Measurements from ENCODE around the gene CADPS. TPM values are rescaled to one million over a fixed set of nuclear protein-coding genes. Genes with fewer than 3 reads are reported as not detected.

CADPS gene
- total RNA-seq, 1 experiment from 2014 or later = not detected

GRCh38 chr3:62818347-62818746, 56.9 kb downstream of the CADPS start:
- in situ Hi-C loops (cut with HindIII; ENCODE audit: low sequenced_read_pairs) = no loop called here
- DNase-seq (ENCODE audit: low spot score) = no peak

- in situ Hi-C loops (cut with HindIII; ENCODE audit: low sequenced_read_pairs) = no loop called here
- no peak for DNase-seq (ENCODE audit: low spot score)
These were observed 57.5 kb downstream of the CADPS start for GRCh38 chr3:62817678-62818077.

DNA sequence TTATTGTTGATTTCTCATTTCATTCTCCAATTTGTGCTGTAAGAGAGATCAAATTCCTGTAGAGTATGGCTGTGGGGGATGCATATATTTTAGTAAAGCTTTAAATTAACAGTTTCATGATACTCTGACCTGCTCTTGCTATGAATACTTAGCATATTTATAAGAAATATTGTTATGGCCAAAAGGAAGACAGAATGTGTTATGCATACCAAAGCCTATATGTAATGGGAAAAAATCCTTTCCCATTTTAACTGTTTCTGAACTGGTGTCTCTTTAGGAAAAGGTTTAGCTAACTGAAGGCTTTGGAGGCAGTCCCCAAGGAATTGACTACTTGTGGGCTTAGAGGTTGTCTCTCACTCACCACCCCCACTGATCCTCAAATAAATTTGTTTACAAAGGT, 59.2 kb downstream of the CADPS start:
- in situ Hi-C loops (cut with HindIII; ENCODE audit: low sequenced_read_pairs) = no loop called here
- no peak for DNase-seq (ENCODE audit: low spot score)

GRCh38 chr3:62812631-62813030, 62.6 kb downstream of the CADPS start:
- in situ Hi-C loops (cut with HindIII; ENCODE audit: low sequenced_read_pairs) = no loop called here

GRCh38 chr3:62811119-62811518, 64.1 kb downstream of the CADPS start:
- in situ Hi-C loops (cut with HindIII; ENCODE audit: low sequenced_read_pairs) = no loop called here
- DNase-seq (ENCODE audit: low spot score) = no peak

More at GRCh38 chr3:62812631-62813030, 62.6 kb downstream of the CADPS start:
- no peak for DNase-seq (ENCODE audit: low spot score)

DNA sequence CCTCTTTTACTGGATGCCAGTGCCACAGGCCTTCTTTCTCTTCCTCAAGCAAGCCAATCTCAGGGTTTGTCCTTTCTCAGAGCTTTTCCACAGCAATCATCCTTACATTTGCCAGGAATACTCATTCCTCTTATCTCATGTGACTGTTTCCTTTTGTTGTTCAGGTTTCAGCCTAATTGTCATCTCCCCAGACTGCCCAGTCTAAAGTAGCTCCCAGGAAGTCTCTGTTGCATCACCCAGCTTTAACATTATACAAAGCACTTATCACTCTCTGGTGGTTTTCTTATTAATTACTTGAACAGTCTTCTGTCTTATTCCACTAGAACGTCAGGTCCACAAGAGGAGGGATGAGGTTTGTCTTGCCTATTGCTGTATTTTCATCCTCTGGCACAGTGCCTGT, 65.8 kb downstream of the CADPS start:
- no peak for DNase-seq (ENCODE audit: low spot score)
- in situ Hi-C loops (cut with HindIII; ENCODE audit: low sequenced_read_pairs) = no loop called here

DNA sequence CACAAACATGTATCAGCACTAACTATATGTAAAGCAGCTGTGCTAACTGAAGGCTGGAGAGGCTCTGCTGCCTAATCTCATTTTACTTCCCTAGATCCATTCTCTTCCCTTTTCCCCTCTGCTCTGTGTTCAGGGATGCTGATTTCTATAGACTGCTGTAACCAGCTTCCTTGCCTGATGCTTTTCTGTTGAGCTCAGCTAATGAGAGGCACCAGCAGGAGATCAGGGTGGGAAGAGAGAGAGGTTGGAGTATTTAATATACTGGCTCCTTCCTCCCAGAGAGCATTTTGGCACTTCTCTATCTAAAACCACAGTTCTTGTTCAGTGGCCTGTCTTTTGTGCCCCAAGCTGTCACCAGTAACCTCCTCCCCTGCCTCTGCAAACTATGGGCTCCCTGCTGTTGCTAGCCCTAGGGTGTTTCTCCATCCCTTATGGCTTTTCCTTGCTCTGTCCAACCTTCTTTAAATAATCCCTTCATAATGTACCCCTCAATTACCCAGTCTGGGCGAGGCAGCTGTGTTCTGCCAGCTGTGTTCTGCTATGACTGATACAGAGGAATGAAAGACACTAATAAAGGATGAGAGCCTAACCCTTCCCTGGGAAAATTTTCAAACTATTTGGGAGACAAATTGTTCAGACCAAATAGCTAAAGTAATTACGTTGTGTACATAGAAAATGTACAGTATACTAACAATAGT, 69.5 kb downstream of the CADPS start:
- in situ Hi-C loops (cut with HindIII; ENCODE audit: low sequenced_read_pairs) = no loop called here
- DNase-seq (ENCODE audit: low spot score) = no peak

- DNase-seq (ENCODE audit: low spot score) = no peak
- in situ Hi-C loops (cut with HindIII; ENCODE audit: low sequenced_read_pairs) = no loop called here
These were observed 70.1 kb downstream of the CADPS start for GRCh38 chr3:62805106-62805505.

- no peak for DNase-seq (ENCODE audit: low spot score)
- in situ Hi-C loops (cut with HindIII; ENCODE audit: low sequenced_read_pairs) = no loop called here
These were observed 71.9 kb downstream of the CADPS start for GRCh38 chr3:62803276-62803675.

DNA sequence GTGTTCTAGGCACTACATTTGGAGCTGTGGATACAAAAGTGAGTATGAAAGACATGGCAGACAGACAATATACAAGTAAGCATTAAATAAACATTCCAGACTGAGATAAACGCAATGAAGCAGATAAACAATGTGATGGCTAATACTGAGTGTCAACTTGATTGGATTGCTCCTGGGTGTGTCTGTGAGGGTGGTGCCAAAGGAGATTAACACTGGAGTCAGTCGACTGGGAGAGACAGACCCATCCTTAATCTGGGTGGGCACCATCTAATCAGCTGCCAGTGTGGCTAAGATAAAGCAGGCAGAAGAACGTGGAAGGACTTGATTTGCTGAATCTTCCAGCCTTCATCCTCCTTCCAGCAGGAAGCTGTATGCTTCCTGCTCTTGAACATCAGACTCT, 77.2 kb downstream of the CADPS start:
- no peak for DNase-seq (ENCODE audit: low spot score)
- in situ Hi-C loops (cut with HindIII; ENCODE audit: low sequenced_read_pairs) = no loop called here

- in situ Hi-C loops (cut with HindIII; ENCODE audit: low sequenced_read_pairs) = no loop called here
- DNase-seq (ENCODE audit: low spot score) = no peak
These were observed 78.1 kb downstream of the CADPS start for GRCh38 chr3:62797132-62797531.

DNA sequence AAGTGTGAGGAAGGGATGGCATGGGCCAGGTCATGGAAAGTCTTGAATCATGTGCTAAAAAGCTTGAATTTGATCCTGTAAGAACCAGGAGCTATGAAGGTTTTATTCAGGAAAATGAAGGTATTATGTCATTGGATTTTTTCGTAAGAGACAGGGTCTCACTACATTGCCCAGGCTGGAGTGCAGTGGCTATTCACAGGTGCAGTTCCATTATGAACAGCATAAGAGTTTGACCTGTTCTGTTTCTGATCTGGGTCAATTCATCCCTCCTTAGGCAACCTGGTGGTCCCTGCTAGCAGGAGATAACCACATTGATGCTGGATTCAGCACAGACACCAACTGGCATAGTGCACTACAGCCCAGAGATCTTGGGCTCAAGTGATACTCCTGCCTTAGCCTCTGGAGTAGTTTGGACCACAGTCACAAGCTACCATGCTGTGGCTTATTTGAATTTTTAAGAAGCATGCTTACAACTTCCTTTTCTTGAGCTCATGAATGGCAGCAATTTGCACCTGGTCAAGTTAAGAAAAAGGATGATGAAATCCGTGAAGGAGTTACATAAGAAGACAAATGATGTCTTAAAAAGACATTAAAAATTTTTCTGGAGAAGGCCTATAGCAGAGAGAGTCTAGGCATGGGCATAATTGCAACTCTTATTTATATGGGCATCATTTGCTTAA, 79.1 kb downstream of the CADPS start:
- no peak for DNase-seq (ENCODE audit: low spot score)
- in situ Hi-C loops (cut with HindIII; ENCODE audit: low sequenced_read_pairs) = no loop called here

GRCh38 chr3:62793946-62794345, 81.3 kb downstream of the CADPS start:
- in situ Hi-C loops (cut with HindIII; ENCODE audit: low sequenced_read_pairs) = no loop called here
- DNase-seq (ENCODE audit: low spot score) = no peak

DNA sequence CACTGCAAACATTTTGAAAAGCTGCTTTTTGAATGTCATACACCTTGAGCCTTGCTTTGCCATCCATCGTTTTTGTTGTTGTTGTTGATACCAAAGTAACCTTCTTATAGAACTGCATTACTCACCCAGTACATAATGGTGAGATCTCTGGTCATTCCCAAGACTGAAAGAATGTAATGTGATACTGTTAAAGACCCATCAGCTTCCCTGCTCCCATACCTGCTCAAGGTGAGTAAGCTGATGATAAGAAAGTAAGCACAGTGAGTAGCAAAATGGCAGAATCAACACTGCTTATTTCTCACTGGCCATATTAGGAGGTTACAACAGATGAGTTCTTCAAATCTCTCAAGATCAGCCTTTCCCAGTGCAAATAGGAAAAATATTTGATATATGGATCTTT, 89.8 kb downstream of the CADPS start:
- DNase-seq (ENCODE audit: low spot score) = no peak
- in situ Hi-C loops (cut with HindIII; ENCODE audit: low sequenced_read_pairs) = no loop called here

DNA sequence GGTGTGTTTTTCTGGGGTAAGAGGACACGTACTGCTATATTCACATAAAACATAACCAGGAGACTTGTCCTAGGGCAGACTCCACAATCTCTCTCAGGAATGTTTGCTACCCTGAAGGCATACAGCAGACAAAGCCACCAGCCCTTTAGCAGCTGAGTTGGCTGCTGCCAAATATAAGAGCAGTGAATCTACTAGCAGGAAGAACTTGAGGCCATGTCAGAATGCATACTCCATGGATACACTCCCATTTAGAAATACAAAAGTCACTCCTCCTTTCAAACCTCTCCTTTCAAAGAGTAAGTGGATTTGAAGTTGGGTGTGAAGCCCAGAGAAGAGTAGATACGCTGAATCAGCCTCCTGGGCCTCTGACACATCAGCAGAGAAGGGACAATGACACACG, 94.1 kb downstream of the CADPS start:
- in situ Hi-C loops (cut with HindIII; ENCODE audit: low sequenced_read_pairs) = no loop called here

DNA sequence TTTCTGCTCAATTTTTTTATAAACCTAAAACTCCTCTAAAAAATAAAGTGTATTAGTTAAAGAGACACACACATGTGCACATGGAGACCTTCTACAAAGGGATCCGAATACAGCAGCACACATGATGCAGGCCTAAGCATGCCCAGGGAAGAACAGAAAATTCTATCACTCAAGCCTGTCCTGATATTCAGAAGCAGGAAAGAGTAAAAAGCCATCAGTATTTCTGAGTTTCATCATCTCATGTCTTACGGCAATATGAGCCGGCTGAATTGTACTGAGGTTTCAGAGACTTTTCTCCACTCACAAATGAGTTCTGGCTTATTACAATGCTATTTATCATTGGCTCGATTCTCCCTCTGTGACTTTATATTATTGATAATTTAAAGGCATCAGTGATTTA, 97.5 kb downstream of the CADPS start:
- in situ Hi-C loops (cut with HindIII; ENCODE audit: low sequenced_read_pairs) = no loop called here
- no peak for DNase-seq (ENCODE audit: low spot score)

More for the DNA sequence above, 94.1 kb downstream of the CADPS start:
- DNase-seq (ENCODE audit: low spot score) = no peak

- in situ Hi-C loops (cut with HindIII; ENCODE audit: low sequenced_read_pairs) = no loop called here
- no peak for DNase-seq (ENCODE audit: low spot score)
These were observed 98.1 kb downstream of the CADPS start for GRCh38 chr3:62777130-62777529.

DNA sequence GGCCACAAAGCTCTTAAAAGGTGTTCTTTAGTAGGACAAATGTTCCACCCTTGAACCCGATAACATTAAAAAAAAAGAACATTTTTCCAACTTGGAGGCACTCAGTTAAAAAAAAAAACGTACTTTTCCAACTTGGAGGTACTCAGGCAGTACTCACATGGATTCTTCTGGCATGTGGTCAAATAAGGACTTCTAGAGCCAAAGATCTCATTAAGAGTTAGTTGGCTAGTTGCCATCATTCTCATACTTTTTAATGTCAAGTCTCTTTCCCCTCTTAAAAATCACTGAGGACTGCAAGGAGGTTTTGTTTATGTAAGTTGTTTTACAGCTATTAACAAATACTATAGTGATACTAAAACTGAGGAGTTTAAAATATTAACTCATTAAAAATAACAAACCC, 101.0 kb downstream of the CADPS start:
- in situ Hi-C loops (cut with HindIII; ENCODE audit: low sequenced_read_pairs) = no loop called here
- no peak for DNase-seq (ENCODE audit: low spot score)

GRCh38 chr3:62771331-62772072, 103.7 kb downstream of the CADPS start:
- DNase-seq (ENCODE audit: low spot score) = no peak
- in situ Hi-C loops (cut with HindIII; ENCODE audit: low sequenced_read_pairs) = no loop called here

DNA sequence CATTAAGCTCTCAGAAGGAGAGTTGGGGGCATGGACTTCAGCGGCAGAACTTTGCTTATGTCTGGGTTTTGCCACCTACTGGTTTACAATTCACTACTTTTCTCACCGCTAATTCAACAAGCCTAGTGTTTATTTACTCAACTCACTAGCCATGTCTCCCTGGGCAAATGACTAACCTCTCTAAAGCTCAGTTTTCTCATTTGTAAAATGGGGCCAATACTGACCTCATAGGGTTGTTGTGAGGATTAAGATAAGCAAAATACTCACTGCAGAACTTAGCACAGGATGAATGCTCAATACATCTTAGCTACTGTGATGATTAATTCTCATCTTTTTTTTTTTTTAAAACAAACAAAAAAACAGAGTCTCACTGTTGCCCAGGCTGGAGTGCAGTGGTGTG, 106.3 kb downstream of the CADPS start:
- no peak for DNase-seq (ENCODE audit: low spot score)
- in situ Hi-C loops (cut with HindIII; ENCODE audit: low sequenced_read_pairs) = no loop called here

Data from G401 (cell line).